Activated CD4-positive, alpha-beta T cell treated with anti-CD3 and anti-CD28 coated beads, Interleukin-10, Interleukin-2, amounts not matched to agents 100 ng/mL and 50 ng/mL, durations not matched to agents 16 hours and 8 hours (primary cell): Measurements from ENCODE around the gene PHF21B.

Experiments used
- DNase-seq: peaks from one replicate; pipeline ENCODE4 v3.0.0-alpha.2; 2020

PHF21B gene

DNA sequence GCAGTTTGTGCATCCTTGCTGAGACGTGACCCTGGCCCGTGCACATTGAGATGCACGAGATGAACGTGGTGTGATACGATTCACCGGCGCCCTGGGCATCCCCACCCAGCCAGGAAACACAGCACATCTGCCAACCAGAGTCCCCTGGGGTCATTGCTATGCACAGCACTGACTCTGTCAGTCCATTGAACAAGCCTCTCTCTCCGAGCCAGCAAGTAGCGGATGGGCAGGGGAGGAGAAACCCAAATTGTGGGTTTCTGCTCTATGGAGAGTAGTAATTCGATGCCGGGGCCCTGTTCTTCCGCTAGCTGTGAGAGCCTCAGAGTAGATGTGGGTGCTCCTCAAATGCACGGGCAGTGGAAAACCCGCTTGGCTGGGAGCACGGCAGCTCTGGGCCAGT, 172.3 kb downstream of the PHF21B start:
- DNase-seq, result no peak

DNA sequence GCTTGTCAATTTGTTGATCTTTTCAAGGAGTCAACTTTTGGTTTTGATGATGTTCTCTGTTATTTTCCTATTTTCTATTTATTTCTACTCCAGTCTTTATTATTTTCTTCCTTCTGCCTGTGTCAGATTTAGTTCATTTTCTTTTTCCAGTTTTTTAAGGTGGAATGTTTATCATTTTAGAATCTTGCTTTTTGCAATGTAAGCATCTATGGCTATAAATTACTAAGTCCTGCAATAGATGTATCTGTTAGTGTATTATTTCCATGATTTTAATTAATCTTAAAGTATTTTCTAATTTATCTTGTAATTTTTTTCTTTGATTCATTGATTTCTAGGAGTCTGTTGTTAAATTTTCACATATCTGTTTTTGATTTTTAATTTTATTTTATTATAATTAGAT, 175.7 kb downstream of the PHF21B start:
- no peak for DNase-seq

DNA sequence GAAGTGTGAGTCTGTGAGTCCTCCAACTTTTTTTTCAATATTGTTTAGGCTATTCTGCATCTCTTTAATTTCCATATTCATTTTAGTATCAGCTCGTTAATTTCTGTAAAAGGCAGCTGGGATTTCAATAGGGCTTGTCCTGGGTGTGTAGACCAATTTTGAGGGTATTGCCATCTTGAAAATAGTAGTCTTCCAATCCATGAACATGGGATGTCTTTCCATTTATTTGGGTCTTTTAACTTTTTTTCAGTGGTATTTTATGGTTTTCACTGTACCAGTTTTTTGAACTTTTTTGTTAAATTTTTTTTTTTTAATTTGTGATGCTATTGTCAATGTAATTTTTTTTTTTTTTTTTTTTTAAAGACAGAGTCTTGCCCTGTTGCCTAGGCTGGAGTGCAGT, 177.9 kb downstream of the PHF21B start:
- DNase-seq, result no peak
